Mucosa of descending colon (tissue), 3 donors: ENCODE results near the gene RGMB. TPM values are rescaled to one million over a fixed set of nuclear protein-coding genes. Genes with fewer than 3 reads are reported as not detected.

Source experiments
- ATAC-seq: fragments of 200-7000 bp; cut with Tn5 transposase; one replicate; pipeline ENCODE4 v1.9.1; 2020; ENCODE audit warnings: mild to moderate bottlenecking, moderate library complexity
- DNase-seq, 3 donors: peaks; one replicate each; pipeline ENCODE4 v3.0.0-alpha.2; 2020
- H3K36me3 ChIP-seq: fragments of 200-600 bp; one replicate; pipeline ENCODE4 v1.8.0; 2021; ENCODE audit warnings: low read depth, mild to moderate bottlenecking
- H3K4me1 ChIP-seq: fragments of 200-600 bp; one replicate; pipeline ENCODE4 v1.8.0; 2021; ENCODE audit warnings: low read depth, mild to moderate bottlenecking
- H3K4me3 ChIP-seq: fragments of 200-600 bp; one replicate; pipeline ENCODE4 v1.8.0; 2021; ENCODE audit warnings: mild to moderate bottlenecking
- H3K9me3 ChIP-seq: fragments of 200-600 bp; one replicate; pipeline ENCODE4 v1.8.0; 2021; ENCODE audit warnings: mild to moderate bottlenecking
- intact Hi-C, 2 donors: fragments of 100-400 bp; cut with DNase I in 1 of 2; cut with micrococcal nuclease in 1 of 2; formaldehyde crosslinking; loops; one replicate each; pipeline versions ENCODE4 v1.11.0 to v1.11.1; 2022; cut with DNase I, micrococcal nuclease
- total RNA-seq, 3 donors: library from RNA; stranded (reverse); fragmentation: NEBNext Ultra II Directional in 2 of 3; extraction: Animal tissue kit (Norgen Biotek cat#: 25700) in 2 of 3; gene quantifications; one replicate each; pipeline versions ENCODE4 v1.2.1 to v1.2.4, GENCODE V29; 2021 to 2023
- TF ChIP-seq, protein P1 (sequence below): fragments of 200-600 bp; IDR thresholded peaks from one replicate; pipeline ENCODE4 v1.8.0; 2022; ENCODE audit warnings: antibody characterized with exemption, mild to moderate bottlenecking
- donor health status: DM: no; HTN: no; CAD: no; lungs with moderate emphysema.
- donor health status: DM: no; HTN: no; CAD: no.
- donor health status: DM: no; HTN: yes; CAD: no.

Gene RGMB
- total RNA-seq, 3 donors from 2014 or later, result 38.2 to 76.6 (median 60.7) TPM

DNA sequence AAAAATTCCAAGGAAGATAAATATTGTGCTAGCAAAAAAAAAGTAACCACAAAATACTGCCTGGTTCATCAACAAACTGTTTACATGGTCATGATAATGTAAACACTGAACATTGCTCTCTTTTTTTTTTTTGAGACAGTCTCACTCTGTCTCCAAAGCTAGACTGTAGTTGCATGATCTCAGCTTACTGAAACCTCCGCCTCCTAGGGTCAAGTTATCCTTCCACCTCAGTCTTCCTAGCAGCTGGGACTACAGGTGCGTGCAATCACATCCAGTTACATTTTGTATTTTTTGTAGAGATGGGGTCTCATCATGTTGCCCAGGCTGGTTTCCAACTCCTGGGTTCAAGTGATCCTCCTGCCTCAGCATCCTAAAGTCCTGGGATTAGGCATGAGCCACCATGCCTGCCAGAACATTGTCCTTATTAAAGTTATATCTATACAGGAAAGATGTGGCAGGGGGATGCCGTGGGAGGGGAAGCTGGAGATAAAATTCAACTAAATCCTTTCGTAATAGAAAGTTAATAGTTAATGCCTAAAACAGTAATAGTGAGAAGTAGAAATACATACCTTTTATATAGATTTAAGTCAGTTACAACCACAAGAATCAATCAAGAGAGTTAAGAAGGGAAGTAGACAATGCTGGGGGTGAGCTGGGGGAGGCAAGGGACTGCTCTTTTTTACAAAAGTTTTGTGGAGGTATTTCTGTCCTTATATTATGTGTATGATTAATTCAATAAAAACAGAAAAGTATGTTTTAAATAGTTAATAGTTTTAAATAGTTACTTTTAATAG lies 52.3 kb downstream of the RGMB start:
- no peaks in the 10 kb centered on the region for H3K4me1 ChIP-seq
- TF ChIP-seq, protein P1, sequence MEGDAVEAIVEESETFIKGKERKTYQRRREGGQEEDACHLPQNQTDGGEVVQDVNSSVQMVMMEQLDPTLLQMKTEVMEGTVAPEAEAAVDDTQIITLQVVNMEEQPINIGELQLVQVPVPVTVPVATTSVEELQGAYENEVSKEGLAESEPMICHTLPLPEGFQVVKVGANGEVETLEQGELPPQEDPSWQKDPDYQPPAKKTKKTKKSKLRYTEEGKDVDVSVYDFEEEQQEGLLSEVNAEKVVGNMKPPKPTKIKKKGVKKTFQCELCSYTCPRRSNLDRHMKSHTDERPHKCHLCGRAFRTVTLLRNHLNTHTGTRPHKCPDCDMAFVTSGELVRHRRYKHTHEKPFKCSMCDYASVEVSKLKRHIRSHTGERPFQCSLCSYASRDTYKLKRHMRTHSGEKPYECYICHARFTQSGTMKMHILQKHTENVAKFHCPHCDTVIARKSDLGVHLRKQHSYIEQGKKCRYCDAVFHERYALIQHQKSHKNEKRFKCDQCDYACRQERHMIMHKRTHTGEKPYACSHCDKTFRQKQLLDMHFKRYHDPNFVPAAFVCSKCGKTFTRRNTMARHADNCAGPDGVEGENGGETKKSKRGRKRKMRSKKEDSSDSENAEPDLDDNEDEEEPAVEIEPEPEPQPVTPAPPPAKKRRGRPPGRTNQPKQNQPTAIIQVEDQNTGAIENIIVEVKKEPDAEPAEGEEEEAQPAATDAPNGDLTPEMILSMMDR, result no peak
- peaks cover 3% of the 10 kb centered on the region for H3K9me3 ChIP-seq
- H3K4me3 ChIP-seq, result no peak overlapping the region
- intact Hi-C loops, result no loop called here
- no peaks in the 10 kb centered on the region for H3K36me3 ChIP-seq
- DNase-seq, result no peak
- no peak for ATAC-seq

DNA sequence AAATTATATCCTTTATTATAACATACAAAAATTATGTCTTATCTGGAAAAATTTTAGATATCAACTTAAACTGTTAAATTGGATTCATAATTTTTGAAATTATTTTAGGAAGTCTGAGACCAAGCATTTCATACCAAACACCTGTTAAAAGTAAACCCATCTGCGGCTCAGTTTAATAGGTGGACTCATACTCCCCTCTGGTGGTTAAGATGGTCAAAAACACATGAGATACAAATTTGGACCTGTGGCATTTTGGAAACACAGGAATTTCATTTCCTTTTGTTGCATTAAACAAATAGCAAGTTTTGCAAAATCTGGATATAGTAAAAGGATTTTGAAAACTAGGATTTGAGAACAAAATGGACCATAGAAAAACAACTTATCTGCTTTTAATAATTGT lies 53.7 kb downstream of the RGMB start:
- intact Hi-C loops, result no loop called here
- Histone ChIP-seq H3K4me1 (no peaks in the 10 kb centered on the region), H3K4me3 (no peak overlapping the region), H3K36me3 (no peaks in the 10 kb centered on the region), H3K9me3 (no peaks in the 10 kb centered on the region)
- DNase-seq, result peak in 1 of 3 donors; percentile 42
- ATAC-seq, result peak; percentile 57
- TF ChIP-seq, protein P1, result no peak

DNA sequence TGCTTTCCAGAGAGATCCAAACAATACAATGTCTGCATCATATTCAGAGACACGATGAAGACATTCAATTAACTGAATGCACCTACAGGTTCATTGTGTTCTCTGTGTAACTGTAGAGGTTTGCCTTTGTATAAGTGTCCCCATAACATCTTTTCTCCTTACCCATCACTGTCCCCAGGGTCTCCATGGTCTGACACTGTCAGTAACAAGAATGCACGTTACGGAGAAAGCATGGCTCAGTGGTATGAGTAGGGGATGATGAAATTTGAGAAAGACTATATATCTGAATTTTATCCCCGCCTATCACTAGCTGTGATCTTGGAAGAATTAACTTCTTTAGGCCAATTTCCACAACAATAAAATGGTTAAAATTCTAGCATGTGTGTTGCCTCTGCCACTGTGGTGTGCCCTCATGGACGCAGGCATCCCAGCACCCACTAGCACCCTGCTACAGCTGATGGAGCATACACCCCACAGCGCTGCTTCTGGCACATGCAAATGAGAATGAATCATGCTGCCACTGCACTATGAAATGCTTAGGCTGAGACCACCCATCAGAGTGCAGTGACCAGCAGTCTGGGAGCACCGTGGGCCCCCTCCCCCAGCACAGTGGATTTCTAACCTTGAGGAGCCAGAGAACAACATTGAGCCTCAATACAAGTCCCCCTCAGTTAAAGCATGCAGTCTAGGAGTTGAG lies 54.3 kb downstream of the RGMB start:
- DNase-seq (no peak), ATAC-seq (no peak)
- intact Hi-C loops, result no loop called here
- no peaks in the 10 kb centered on the region for H3K9me3 ChIP-seq
- H3K36me3 ChIP-seq, result no peaks in the 10 kb centered on the region
- no peaks in the 10 kb centered on the region for H3K4me1 ChIP-seq
- TF ChIP-seq, protein P1, result no peak
- no peak overlapping the region for H3K4me3 ChIP-seq

DNA sequence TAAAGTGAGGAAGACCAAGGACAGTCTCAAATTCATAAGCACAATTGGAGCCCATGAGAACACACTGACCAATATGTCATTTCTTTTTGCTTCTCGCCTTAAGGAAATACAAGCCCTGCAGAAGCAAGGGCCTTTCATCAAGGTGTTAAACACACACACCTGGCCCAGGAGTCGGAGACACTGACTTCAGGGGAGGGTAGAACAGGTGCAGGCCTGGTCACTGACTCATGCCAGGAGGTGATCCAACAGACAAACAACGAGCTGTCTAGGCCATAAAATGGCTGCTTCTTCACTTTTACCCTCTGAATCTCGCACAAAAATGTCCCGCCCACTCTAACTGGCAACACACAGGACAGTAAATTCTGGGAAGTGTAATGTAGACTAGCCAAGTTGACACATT lies 62.7 kb downstream of the RGMB start:
- DNase-seq (no peak), ATAC-seq (peak; percentile 84)
- TF ChIP-seq, protein P1, result no peak
- Histone ChIP-seq H3K4me3 (no peak overlapping the region), H3K9me3 (no peaks in the 10 kb centered on the region), H3K4me1 (no peaks in the 10 kb centered on the region), H3K36me3 (no peaks in the 10 kb centered on the region)
- intact Hi-C loops, result no loop called here

DNA sequence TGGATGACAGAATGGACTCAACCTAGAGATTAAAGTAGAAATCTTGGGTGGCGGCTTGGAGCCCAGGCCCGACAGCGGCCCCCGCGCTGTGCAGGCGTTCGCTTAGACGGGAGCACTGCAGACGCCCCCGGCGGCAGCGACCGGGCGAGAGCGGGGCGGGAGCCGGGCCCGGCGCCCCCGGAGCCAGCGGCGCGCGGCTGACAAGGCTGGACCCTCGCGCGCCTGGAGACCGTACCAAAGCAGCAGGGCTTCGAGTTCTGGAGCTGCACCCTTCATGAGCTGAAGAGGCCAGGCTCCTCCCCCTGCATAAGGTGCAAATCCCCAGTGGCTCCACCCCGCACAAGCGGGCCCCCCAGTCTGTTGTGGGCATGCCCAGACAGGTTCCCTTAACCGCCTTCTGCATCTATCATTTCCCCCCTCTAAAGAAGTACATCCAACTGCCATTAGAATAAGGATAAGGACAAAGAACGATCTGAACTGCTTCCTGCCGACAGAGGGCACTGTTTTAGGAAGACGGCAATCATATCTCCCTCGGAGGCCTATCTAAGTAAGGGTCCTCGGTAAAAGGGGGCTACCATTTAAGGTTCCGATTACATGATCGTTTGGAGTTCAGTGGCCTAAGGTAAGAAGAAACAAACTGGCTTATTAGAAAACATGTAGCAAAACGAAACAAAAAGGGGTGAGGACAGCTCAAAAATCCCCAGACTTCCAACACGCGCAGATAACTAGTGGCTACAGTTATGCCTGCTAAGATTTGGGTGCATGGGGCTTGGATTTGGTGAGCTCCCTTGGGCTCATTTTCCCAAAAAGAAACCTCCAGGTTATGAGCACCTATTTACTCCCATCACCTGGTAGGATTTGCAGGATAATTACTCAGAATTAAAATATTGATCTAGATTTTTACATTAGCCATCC lies 66.3 kb downstream of the RGMB start:
- intact Hi-C loops, result no loop called here
- TF ChIP-seq, protein P1, result no peak
- DNase-seq (peak; percentile 19 to 43 (median 35)), ATAC-seq (peak; percentile 75)
- H3K9me3 ChIP-seq, result peaks cover 11% of the 10 kb centered on the region
- H3K4me3 ChIP-seq, result no peak overlapping the region
- H3K4me1 ChIP-seq, result no peaks in the 10 kb centered on the region
- H3K36me3 ChIP-seq, result no peaks in the 10 kb centered on the region
